Sigmoid colon (tissue), 4 donors: ENCODE results near the gene LLGL2.

Experiments
- POLR2A ChIP-seq, 2 donors: fragments of 450-650 bp; IDR thresholded peaks; one replicate each; pipeline ENCODE4 v1.6.1; 2016; ENCODE audit warnings: antibody characterized with exemption in 2 of 2, mild to moderate bottlenecking in 2 of 2, moderate library complexity in 2 of 2
- POLR2AphosphoS5 ChIP-seq, 4 donors: sonication (generic); formaldehyde crosslinking; IDR thresholded peaks; one replicate each; pipeline ENCODE4 v1.6.1; 2017; ENCODE audit warnings: antibody characterized with exemption in 4 of 4
- TF ChIP-seq, protein P1 (sequence below), 4 experiments: fragments of 450-650 bp in 3 of 4; fragments of 200-600 bp in 1 of 4; IDR thresholded peaks; one replicate each; pipeline ENCODE4 v1.5.1; 2016 to 2019; ENCODE audit warnings: antibody characterized with exemption in 4 of 4, mild to moderate bottlenecking in 3 of 4, moderate library complexity in 2 of 4

DNA sequence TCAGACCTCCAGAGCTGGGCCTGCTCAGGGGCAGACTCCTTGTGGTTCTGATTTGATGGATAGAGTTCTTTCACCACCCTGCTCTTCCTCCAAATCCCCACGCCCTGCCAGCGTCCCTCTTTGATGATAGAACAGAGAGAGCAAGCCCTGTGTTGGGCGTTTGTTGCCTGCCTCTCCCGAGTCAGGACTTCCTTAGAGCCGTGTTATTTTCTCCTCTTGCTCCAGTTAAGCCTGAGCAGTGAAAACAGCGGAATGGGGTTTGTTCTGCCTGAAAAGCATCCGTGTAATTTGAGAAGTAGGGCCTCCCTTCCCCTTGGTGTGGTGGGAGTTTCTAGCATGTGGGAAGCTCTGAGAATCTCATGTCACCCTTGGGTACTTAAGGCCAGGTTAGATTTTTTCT, 47.0 kb upstream of the LLGL2 start:
- TF ChIP-seq POLR2AphosphoS5 (IDR thresholded peaks at IDR 0.05) (no peak), POLR2A (IDR thresholded peaks at IDR 0.05) (no peak)
- TF ChIP-seq, protein P1, sequence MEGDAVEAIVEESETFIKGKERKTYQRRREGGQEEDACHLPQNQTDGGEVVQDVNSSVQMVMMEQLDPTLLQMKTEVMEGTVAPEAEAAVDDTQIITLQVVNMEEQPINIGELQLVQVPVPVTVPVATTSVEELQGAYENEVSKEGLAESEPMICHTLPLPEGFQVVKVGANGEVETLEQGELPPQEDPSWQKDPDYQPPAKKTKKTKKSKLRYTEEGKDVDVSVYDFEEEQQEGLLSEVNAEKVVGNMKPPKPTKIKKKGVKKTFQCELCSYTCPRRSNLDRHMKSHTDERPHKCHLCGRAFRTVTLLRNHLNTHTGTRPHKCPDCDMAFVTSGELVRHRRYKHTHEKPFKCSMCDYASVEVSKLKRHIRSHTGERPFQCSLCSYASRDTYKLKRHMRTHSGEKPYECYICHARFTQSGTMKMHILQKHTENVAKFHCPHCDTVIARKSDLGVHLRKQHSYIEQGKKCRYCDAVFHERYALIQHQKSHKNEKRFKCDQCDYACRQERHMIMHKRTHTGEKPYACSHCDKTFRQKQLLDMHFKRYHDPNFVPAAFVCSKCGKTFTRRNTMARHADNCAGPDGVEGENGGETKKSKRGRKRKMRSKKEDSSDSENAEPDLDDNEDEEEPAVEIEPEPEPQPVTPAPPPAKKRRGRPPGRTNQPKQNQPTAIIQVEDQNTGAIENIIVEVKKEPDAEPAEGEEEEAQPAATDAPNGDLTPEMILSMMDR (IDR thresholded peaks at IDR 0.05), result no peak
